Activated T-helper 17 cell treated with anti-CD3 and anti-CD28 coated beads, Interleukin-2, amount 50 U/mL, for 72 hours (primary cell): Measurements from ENCODE around the gene HAND2. TPM values are rescaled to one million over a fixed set of nuclear protein-coding genes. Genes with fewer than 3 reads are reported as not detected.

Source experiments
- ATAC-seq: fragments of 150-1000 bp; cut with Tn5 transposase; replicated peaks from 2 replicates; pipeline ENCODE4 v1.10.0; 2021; ENCODE audit warnings: mild to moderate bottlenecking, moderate library complexity
- H3K27ac Mint-ChIP-seq: one replicate; pipeline ENCODE4 v1.8.0; 2022; ENCODE audit warnings: mixed read lengths
- H3K27me3 Mint-ChIP-seq: one replicate; pipeline ENCODE4 v1.8.0; 2022; ENCODE audit warnings: mixed read lengths
- H3K36me3 Mint-ChIP-seq: one replicate; pipeline ENCODE4 v1.8.0; 2022; ENCODE audit warnings: low read depth, mild to moderate bottlenecking, mixed read lengths
- H3K4me1 Mint-ChIP-seq: one replicate; pipeline ENCODE4 v1.8.0; 2022; ENCODE audit warnings: mixed read lengths
- H3K4me3 Mint-ChIP-seq: one replicate; pipeline ENCODE4 v1.8.0; 2022; ENCODE audit warnings: mild to moderate bottlenecking, mixed read lengths
- H3K9me3 Mint-ChIP-seq: one replicate; pipeline ENCODE4 v1.8.0; 2022; ENCODE audit warnings: mixed read lengths
- total RNA-seq, 2 donors: library from RNA; stranded (reverse); gene quantifications; one replicate each; pipeline ENCODE4 v1.2.3, GENCODE V29; 2022

Gene HAND2
- total RNA-seq, 2 donors from 2014 or later: not detected

DNA sequence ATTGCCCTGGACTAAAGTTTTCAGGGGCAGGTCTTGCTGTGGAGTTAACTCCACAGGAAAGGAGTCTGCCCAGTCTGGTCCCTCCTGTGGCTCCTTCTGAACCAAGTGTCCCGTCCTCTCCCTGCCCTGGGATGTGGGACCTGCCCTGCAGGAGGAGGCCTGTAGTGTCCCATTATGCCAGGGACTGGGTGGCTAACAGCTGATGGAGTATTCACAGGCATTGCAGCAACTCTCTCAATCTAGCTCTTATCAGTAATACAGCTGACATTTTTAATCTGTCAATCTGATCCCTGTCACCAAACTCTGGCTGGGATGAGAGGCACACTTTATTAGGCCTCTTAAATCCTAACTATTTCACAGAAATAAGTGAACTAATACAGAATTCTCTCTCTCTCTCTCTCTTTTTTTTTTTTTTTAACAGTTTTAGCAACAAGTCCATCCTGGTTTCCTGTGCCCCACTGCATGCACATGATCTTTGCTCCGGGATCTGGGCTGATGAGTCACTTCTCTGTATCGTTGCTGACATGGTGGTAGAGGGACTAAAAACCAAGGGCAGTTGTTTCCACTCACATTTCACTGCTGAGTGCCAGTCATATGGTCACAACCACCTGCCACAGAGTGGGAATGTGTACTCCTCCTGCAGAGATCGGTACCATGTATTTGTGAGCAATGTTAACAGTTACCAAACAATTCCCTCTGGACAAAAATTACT lies 39.1 kb downstream of the HAND2 start:
- no peak overlapping the region for H3K4me3 Mint-ChIP-seq

DNA sequence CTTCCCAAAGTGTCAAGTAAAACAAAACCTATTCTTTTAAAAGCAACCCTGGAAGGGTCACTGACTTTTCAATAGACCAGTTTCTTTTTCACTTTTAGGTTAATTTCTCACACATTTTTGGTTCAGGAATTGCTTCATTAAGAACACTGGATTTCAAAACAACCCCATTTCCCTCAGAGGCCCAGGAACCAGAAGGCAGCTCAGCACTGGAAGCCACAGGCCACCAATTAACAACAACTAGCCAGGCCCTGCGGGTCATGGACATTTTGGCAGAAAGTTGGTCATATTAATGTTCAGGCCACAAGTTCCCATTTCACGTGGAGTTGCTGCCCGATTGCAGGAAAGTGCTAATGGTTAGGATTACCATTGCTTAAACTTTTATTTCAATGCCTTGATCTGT lies 39.8 kb downstream of the HAND2 start:
- no peak overlapping the region for H3K27ac Mint-ChIP-seq
- no peaks in the 10 kb centered on the region for H3K36me3 Mint-ChIP-seq
- H3K27me3 Mint-ChIP-seq: no peaks in the 10 kb centered on the region
- H3K4me3 Mint-ChIP-seq: no peak overlapping the region
- ATAC-seq: no peak
- H3K9me3 Mint-ChIP-seq: no peaks in the 10 kb centered on the region
- peaks cover 10% of the 10 kb centered on the region for H3K4me1 Mint-ChIP-seq

More for the DNA sequence above, 39.1 kb downstream of the HAND2 start:
- Mint-ChIP-seq H3K27me3 (peaks cover 4% of the 10 kb centered on the region), H3K36me3 (no peaks in the 10 kb centered on the region), H3K27ac (no peak overlapping the region), H3K4me1 (peaks cover 10% of the 10 kb centered on the region), H3K9me3 (no peaks in the 10 kb centered on the region)
- peak; percentile 41 for ATAC-seq

DNA sequence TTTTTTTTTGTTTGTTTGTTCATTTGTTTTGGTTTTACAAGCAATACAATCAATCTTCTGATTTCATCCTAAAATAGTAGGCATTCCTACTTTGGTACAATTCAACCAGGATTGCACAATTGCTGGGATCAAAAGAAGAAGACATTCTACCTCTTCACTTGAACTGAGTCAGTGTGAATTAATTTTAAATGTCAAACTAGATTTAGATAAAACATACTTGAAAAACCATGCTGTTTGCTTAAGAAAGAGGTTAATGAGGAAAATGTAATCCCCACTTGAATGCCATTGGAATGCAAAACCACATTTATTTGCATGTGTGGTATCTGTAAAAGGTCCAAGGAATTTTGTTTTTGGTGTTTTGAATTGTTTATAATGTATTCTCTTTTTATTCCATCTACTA lies 40.5 kb downstream of the HAND2 start:
- H3K9me3 Mint-ChIP-seq: no peaks in the 10 kb centered on the region
- ATAC-seq: no peak
- H3K36me3 Mint-ChIP-seq: no peaks in the 10 kb centered on the region
- no peak overlapping the region for H3K4me3 Mint-ChIP-seq
- H3K27ac Mint-ChIP-seq: no peak overlapping the region
- peaks cover 10% of the 10 kb centered on the region for H3K4me1 Mint-ChIP-seq
- no peaks in the 10 kb centered on the region for H3K27me3 Mint-ChIP-seq

DNA sequence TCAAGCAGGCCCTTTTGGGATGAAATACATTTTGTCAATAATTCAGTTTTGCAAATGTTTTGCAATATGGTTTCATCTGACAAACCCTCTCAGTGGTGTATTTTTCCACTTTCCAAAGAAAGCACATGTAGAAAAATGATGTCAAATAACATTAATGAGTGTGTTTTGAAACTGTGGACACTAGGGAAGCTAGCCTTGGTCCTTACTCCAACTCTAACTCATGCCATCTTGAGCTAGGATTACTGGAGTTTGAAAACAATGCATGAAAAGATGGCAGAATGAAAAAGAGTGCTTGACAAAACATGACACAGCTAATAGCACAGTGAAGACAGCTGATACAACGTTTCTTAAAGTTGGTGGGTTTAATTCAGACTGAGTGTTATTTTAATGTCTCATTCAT lies 41.4 kb downstream of the HAND2 start:
- Mint-ChIP-seq H3K27ac (no peak overlapping the region), H3K27me3 (no peaks in the 10 kb centered on the region), H3K9me3 (no peaks in the 10 kb centered on the region), H3K4me3 (no peak overlapping the region), H3K4me1 (peaks cover 4% of the 10 kb centered on the region), H3K36me3 (no peaks in the 10 kb centered on the region)
- no peak for ATAC-seq

DNA sequence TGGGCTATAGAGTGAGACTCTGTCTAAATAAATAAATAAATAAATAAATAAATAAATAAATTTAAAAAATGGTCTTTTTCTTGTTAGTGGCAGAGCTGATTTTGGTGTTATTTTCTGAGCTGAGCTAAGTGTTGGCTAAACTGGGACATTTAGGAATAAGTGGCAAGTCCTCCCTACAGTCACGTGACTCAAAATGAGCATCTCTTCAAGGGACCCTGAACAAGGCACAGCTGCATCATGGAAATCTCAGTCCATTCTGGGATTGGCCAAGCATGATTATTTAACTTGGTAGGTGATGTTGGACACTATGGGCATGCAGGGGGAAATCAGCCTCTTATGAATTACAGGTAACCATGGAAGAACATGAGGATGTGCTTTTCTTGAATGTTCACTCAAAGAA lies 42.0 kb downstream of the HAND2 start:
- Mint-ChIP-seq H3K4me3 (no peak overlapping the region), H3K27ac (no peak overlapping the region), H3K4me1 (peaks cover 4% of the 10 kb centered on the region), H3K36me3 (no peaks in the 10 kb centered on the region), H3K9me3 (no peaks in the 10 kb centered on the region), H3K27me3 (no peaks in the 10 kb centered on the region)
- no peak for ATAC-seq

DNA sequence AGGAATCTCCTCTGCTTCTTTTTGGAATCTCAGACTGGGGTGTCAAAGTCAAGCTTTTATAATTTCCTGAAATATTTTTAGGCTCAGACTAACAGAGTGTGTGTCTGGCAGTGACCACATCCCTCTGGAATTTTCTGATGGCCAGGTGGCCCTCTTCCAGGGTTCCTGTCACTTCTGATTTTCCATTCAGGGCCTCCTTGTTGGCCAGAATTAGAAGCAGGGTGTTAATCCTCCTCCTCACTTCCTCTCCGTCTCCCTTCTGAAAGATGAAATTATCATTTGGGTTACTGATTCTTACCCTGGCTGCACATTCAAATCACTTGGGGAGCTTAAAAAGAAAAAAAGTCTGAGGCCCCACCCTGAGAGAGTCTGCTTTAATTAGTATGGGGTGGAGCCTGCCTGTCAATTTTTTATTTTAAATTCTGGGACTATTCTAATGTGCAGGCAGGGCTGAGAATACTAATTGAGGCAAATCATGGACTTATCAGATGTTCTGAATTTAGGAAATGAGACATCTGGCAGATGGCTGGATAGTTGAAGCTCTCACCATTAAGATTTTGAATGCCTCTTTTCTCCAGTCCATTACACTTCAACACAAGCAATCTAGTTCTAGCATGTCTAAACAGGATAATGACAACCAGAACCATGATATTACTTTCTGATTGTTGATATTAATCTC lies 43.2 kb downstream of the HAND2 start:
- H3K27ac Mint-ChIP-seq: no peak overlapping the region
- H3K27me3 Mint-ChIP-seq: no peaks in the 10 kb centered on the region
- H3K36me3 Mint-ChIP-seq: no peaks in the 10 kb centered on the region
- H3K9me3 Mint-ChIP-seq: no peaks in the 10 kb centered on the region
- no peak for ATAC-seq
- H3K4me3 Mint-ChIP-seq: no peak overlapping the region
- no peaks in the 10 kb centered on the region for H3K4me1 Mint-ChIP-seq

DNA sequence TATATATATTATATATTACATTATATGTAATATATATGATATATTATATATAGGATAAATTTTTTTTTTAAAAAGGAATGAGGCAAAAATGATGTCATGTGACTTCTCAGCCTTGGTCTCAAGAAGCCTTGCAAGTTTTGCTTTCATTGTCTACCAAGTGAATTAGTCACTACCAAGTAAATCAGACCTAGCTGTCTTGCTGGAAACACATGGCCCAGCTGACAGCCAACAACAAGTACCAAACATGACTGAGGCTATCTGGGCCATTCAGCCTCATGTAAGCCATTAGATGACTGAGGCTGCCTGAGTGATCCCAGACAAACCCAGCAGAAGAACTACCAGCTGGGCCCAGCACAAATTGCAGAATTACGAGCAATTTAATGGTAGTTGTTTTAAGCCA lies 44.9 kb downstream of the HAND2 start:
- no peak overlapping the region for H3K27ac Mint-ChIP-seq
- no peaks in the 10 kb centered on the region for H3K9me3 Mint-ChIP-seq
- H3K27me3 Mint-ChIP-seq: no peaks in the 10 kb centered on the region
- no peak overlapping the region for H3K4me3 Mint-ChIP-seq
- H3K36me3 Mint-ChIP-seq: no peaks in the 10 kb centered on the region
- no peaks in the 10 kb centered on the region for H3K4me1 Mint-ChIP-seq
- peak; percentile 66 for ATAC-seq

DNA sequence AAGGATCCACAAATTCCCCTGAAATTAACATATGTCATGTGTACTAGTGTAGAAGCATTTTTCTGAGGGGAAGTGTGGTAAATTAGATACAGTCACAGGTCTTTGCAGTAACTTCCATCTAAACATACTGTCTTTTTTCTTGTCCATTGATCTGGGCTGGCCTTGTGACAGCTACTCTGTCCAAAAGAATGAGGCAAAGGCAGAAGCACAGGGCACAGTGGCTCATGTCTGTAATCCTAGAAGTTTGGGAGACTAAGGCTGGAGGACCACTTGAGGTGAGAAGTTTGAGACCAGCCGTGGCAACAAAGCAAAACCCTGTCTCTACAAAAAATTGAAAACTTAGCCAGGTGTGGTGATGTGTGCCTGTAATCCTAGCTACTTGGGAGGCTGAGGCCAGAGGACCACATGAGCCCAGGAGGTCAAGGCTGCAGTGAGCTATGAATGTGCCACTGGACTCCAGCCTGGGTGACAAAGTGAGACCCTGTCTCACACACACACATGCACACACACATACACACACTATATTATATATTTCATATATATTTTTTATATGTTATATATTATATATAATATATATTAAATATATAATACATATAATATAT lies 47.6 kb downstream of the HAND2 start:
- no peaks in the 10 kb centered on the region for H3K9me3 Mint-ChIP-seq
- no peak overlapping the region for H3K27ac Mint-ChIP-seq
- no peak overlapping the region for H3K4me3 Mint-ChIP-seq
- no peaks in the 10 kb centered on the region for H3K27me3 Mint-ChIP-seq
- ATAC-seq: peak; percentile 35
- no peaks in the 10 kb centered on the region for H3K36me3 Mint-ChIP-seq
- no peaks in the 10 kb centered on the region for H3K4me1 Mint-ChIP-seq

DNA sequence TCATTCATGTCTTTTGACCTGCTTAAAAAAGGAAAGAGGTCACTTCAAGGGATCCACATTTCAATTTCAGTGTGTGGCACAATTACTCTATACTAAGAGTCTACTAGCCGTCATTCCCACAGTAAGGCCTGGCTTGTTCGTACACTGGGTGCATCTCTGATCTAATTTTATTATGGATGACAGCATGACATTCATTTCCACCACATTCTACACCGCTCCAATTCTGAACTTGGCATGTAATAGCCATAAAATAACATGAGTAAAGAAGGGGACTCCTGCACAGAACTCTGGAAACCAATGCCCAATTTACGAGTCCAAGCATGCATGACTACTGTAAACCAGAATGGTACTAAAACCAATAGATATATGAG lies 51.1 kb downstream of the HAND2 start:
- H3K36me3 Mint-ChIP-seq: no peaks in the 10 kb centered on the region
- H3K9me3 Mint-ChIP-seq: no peaks in the 10 kb centered on the region
- no peaks in the 10 kb centered on the region for H3K27me3 Mint-ChIP-seq
- no peak for ATAC-seq
- H3K27ac Mint-ChIP-seq: no peak overlapping the region
- H3K4me1 Mint-ChIP-seq: no peaks in the 10 kb centered on the region
- H3K4me3 Mint-ChIP-seq: no peak overlapping the region

DNA sequence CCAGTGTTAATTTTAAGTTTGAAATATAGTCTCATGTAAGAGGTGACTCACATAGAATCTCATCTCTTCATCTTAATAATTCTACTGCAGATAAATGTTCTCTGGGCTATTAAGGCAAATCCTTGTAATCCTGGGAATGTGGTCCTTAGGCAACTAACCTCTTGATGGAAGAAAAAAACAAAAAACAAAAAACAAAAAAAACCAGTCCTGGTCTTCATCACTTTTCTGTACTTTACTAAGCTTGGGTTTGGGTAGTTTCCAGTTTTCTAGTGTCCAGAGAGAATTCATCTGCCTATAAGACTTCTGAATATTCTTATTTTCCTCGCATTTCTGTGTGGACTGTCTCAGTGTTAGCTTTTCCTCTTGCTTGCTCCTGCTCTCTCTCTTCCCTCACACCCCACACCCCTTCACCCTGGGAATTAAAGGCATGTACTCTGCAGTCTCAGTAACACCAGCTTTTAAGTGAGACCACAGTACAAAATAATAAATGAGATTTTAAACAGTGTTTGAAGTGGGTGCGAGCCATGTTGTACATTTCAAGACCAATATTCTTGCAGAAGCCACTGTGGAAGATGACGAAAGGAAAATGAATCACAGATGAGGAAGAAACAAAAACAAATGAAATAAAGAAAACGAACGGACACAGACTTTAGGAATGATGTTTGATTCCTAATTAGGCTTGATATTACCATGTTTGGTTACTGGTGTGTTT lies 51.7 kb downstream of the HAND2 start:
- no peaks in the 10 kb centered on the region for H3K36me3 Mint-ChIP-seq
- no peak overlapping the region for H3K4me3 Mint-ChIP-seq
- no peaks in the 10 kb centered on the region for H3K9me3 Mint-ChIP-seq
- H3K27me3 Mint-ChIP-seq: no peaks in the 10 kb centered on the region
- H3K4me1 Mint-ChIP-seq: no peaks in the 10 kb centered on the region
- H3K27ac Mint-ChIP-seq: no peak overlapping the region
- no peak for ATAC-seq

DNA sequence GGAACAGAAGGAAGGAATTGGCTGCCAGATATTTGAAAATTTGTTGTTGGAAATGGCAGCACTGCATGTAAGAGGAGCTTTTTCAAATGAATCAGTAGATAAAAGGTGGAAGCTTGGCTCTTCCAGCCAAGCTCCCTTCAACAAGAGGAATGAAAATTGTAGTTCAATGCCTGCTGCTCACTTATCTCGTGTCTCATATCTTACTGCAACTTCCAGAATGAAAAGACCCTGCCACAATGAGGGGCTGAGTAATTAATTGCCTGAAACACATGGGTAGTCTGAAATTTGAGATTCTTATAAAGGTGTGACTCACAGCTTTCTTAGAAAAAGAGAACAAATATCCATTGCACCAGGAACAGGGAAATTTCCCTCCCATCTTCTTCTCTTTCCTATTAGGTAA lies 53.0 kb downstream of the HAND2 start:
- ATAC-seq: no peak
- Mint-ChIP-seq H3K36me3 (no peaks in the 10 kb centered on the region), H3K27me3 (no peaks in the 10 kb centered on the region), H3K4me1 (no peaks in the 10 kb centered on the region), H3K4me3 (no peak overlapping the region), H3K27ac (no peak overlapping the region), H3K9me3 (no peaks in the 10 kb centered on the region)

Other genes with a start within 250 kb of the HAND2 start
- 100 to 1,000 TPM; 431 to 468 TPM for gene HMGB2, start 195.9 kb downstream of the HAND2 start, total RNA-seq
- 10 to 100 TPM; 31.7 to 57.4 TPM for gene SAP30, start 159.3 kb downstream of the HAND2 start, total RNA-seq
- not detected for gene SCRG1, start 131.1 kb downstream of the HAND2 start, total RNA-seq